GM21447 (cell line): ENCODE measurements around the gene OGFRL1.
A peak's percentile ranks its signal among the peaks of the same experiment; 100 is the strongest.

Experiments
- ATAC-seq: cut with Tn5 transposase; IDR thresholded peaks from one replicate; pipeline ENCODE4 v1.9.1; 2021; ENCODE audit not compliant: unreplicated experiment

Gene OGFRL1

DNA sequence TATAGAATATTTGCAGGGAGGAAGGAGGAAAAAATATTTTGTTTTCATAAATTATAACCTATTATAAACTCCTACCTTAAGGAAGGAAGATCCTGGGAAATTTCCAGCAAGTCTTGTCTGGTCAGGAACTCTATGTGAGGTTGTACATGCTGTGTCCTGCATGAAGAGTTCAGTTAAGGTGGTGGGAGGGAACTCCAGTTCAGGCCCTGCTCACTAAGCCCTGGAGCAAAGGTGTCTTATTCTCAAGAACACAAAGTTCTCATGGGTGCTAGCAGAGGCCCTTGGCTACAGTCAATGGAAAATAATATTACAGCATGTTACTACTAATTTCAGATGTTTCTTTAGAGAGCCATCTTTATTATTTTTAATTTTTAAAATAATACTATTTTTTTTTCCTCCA, 3.8 kb upstream of the OGFRL1 start:
- ATAC-seq, result no peak

DNA sequence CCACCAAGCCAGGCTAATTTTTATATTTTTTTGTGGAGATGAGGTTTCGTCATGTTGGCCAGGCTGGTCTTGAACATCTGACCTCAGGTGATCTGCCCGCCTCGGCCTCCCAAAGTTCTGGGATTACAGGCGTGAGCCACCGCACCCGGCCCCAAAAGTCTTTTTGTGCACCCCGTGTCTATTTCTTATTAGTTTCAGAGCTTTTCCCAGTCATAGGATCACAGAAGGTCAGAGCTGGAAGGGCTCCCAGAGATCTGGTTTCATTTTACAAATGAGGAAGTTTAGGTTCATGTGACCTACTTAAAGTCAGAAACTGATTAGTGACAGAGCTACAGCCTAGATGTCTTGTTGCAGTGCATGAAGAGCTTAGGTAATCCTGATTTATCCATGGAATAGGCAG, 1.6 kb upstream of the OGFRL1 start:
- ATAC-seq, result no peak

- no peak for ATAC-seq
Measured at GRCh38 chr6:71287926-71288227, 734 bp upstream of the OGFRL1 start.

DNA sequence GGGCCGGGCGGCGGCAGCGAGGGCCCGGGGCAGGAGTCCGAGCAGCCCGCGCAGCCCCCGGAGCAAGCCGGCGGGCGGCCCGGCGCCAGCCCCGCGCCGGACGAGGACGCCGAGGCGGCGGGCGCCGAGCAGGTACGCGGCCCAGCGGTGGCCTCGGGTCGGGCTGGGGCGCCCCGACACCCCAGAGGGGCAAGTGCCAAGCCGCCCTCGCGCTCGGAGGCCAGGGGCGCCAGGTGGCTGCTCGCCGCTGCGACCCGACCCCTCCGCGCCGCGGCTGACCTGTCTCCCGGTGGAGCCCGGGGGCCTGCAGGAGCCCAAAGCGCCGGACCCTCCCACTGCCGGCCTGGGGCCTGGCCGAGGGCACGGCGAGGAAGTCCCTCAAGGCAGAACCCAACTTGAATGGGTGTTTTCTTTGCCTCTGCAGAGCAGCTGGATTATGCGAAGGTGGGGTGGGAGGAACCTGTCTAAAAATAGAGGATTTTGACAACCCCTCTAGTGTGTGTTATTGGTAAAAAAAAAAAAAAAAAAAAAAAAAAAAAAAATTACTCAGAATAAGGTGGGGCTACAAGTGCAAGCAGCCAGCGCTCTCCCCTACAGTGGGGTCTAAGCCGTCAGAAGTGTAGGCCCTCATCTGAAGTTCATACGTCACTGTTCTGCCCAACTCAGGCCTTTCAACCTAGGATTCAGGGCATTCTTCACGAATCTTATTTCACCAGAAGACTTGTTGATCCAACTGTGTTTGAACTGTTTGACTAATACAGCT, 609 bp downstream of the OGFRL1 start:
- peak; percentile 20 for ATAC-seq

DNA sequence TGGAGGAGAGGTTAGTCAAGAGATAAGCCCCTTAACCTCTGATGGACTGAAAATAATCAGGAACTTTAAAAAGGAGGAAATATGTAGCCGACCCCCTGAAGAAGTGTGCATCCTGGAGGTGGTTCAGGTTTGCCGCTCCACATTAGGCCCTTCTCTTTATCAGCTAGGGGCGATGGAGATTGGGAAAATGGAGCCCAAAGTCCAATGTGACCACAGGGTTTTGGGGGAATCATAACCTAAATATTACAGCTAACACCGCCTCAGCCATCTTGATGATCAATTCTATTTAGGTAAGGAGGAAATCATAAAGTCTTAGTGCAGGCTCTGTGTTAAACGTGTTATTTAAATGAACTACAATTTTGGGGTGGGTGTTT, 1.2 kb downstream of the OGFRL1 start:
- ATAC-seq, result no peak

GRCh38 chr6:71290611-71291010, 2.0 kb downstream of the OGFRL1 start:
- ATAC-seq, result no peak

GRCh38 chr6:71292001-71292400, 3.4 kb downstream of the OGFRL1 start:
- ATAC-seq, result no peak

DNA sequence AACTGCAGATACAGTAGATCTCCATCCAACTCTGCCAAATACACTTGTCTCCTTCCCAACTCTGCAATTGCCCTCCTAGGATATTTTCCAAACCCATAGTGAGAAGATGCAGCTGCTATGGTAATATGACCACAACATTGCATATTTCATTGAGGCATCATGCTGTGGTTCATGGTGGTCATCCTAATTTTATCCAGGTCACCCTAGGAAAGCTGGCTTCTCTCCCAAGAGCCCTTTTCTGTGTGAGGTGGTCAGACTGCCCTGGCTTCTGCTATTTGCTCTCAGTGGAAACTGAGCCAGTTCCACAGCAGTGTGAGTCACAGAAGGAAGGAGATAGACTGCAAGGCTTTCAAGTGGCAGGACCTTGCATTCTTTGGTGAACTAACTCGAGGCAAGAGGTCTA, 5.5 kb downstream of the OGFRL1 start:
- no peak for ATAC-seq

- ATAC-seq, result no peak
Measured at GRCh38 chr6:71298459-71298858, 9.8 kb downstream of the OGFRL1 start.

GRCh38 chr6:71299541-71300470, 11.2 kb downstream of the OGFRL1 start:
- no peak for ATAC-seq

DNA sequence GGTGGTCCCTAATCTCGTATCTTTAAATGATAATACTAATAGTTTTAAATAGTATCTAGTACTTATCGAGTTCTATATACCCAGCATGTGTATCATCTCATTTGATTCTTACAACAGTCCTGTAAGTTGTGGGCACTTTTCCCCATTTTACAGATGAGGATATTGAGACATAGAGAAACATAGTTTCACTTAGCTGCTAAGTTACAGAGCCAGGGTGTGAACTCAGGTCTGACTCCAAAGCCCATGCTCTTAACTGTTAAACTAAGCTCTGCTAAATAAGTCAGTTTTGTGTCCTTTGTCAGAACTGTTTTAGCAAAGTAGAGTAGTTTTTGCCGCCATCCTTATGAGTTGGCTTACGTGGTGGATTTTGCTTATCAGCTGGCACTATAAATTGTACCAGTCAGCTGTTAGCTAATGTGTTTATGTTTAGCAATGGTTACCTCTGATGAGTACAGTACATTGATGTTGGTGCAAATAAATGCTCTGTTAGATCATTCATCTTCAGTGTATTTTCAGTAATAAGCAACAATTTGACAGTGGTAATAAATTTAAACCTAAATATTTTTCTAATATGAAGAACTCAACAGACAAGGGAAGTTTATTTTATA, 12.1 kb downstream of the OGFRL1 start:
- no peak for ATAC-seq

- ATAC-seq, result no peak
Measured at GRCh38 chr6:71301546-71301945, 12.9 kb downstream of the OGFRL1 start.

- ATAC-seq, result no peak
Measured at GRCh38 chr6:71309656-71310055, 21.0 kb downstream of the OGFRL1 start.

DNA sequence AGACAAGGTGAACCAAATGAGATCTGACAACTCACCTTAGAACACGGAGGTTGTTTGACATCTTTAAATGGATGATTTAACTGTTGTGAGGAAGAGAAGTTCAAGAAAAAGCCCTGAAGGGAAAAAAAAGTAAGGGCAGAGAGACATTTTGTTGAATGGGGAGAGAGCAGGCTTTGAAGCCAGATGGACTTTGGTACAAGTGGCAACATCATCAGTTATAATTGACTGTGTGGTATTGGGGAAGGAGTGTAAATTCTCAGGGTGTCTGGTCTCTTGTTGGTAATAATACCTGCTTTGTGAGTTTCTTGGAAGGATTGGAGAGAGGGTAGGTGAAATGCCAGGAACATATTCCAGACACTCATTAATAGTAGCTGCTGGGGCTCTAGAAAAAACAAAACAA, 21.6 kb downstream of the OGFRL1 start:
- ATAC-seq, result no peak

GRCh38 chr6:71312089-71312488, 23.5 kb downstream of the OGFRL1 start:
- ATAC-seq, result no peak

- ATAC-seq, result no peak
Measured at GRCh38 chr6:71317441-71317840, 28.8 kb downstream of the OGFRL1 start.

GRCh38 chr6:71320041-71320440, 31.4 kb downstream of the OGFRL1 start:
- no peak for ATAC-seq

DNA sequence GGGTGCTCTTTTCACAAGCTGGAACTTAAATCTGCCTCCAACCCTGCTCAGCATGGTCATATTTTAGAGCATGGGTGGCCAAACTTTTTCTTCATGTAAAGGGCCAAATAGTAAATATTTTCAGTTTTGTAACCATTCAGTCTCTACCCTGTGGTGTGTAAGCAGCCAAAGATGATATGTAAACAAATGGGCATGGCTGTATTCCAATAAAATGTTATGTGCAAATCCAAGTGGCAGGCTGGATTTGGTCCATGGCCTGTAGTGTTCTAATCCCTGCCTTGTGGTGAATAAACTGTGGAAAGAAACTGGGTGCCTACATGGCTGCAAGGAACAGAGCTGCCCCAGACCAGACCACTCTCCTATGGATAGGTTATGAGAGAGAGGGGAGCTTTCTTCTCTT, 32.7 kb downstream of the OGFRL1 start:
- ATAC-seq, result no peak

DNA sequence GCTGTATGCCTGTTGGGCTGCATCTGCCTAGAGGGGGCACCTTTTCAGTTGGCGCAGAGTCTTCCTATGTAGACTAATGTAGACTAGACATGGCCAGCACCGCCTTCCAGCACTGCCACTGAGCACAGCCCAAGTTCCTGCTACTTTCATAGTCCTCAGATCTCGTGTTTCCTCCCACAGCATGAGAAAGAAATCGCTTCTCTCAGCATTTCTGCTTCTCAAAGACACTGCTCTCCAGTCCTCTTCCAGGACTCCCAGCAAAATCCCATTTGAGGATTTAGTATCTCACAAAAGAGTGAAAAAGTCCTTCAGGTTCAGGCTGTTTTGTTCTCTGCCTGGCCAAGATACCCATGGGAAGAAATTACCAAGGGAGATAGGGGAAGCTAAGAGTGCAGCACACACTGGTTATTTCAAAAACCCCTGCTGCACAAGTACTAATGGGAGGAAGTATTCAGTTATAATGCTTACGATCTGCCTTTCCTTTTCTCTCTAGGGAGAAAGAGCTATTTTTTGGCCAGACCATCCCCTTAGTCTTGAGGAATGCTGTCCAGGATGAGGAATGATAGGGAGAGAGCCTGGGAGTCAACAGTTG, 35.7 kb downstream of the OGFRL1 start:
- ATAC-seq, result no peak

DNA sequence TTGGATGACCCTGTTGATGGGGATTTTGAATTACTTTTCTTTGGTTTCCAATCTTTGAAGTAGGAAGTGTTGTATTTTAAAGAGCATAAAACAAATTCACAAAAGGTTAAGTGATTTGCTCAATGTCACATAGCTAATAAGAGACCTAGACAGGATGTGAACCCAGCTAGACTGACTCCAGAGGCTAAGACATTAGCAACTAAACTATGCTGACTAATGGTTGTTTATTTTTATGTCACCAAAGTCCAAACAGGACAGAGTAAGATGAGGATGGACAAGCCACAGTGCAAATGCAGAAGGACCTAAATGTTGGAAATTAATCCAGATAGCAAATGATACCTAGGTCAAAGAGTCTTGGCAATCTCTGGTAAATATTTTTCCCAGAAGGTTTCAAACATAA, 38.0 kb downstream of the OGFRL1 start:
- no peak for ATAC-seq

GRCh38 chr6:71330501-71330900, 41.9 kb downstream of the OGFRL1 start:
- no peak for ATAC-seq

DNA sequence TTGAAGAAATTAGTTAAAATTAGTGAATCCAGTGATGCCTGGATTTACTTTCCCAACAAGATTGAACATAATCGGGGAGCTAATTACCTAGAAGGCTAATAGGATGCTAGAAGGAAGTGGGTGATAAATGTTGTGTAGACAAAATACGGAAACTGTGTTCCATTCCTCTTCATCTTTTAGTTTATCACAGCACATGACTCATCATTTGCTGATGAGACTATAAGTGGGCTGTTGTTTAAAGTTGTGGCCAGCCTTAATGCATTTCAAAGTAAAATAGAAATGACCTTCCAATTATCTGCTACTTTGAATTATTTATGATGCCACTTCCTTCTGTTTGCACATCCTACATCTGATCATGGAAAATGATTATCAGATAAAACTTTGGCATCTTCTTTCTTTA, 43.4 kb downstream of the OGFRL1 start:
- ATAC-seq, result no peak
